Mesenchymal stem cell (in vitro differentiated cells and primary cell): Measurements from ENCODE around the gene TRPC4AP.

Source experiments
- DNase-seq: peaks from one replicate; pipeline ENCODE4 v3.0.0-alpha.2; 2013
- H2AFZ ChIP-seq: one replicate; pipeline ENCODE4 v1.6.1; 2013; ENCODE audit warnings: low read depth, mild to moderate bottlenecking, control low read depth, inconsistent platforms, low read length, moderate library complexity
- H2AK5ac ChIP-seq: 2 replicates; pipeline ENCODE4 v1.6.1; 2013; ENCODE audit warnings: low read length, moderate library complexity, mild to moderate bottlenecking, inconsistent platforms; ENCODE audit not compliant: severe bottlenecking
- H2BK120ac ChIP-seq: one replicate; pipeline ENCODE4 v1.6.1; 2013; ENCODE audit warnings: low read depth, mild to moderate bottlenecking, inconsistent platforms, low read length, moderate library complexity
- H2BK12ac ChIP-seq, 2 experiments: one replicate each; pipeline ENCODE4 v1.6.1; 2013; ENCODE audit warnings: inconsistent platforms in 2 of 2, low read length in 2 of 2, mild to moderate bottlenecking in 2 of 2, moderate library complexity in 2 of 2, control low read depth in 1 of 2
- H2BK15ac ChIP-seq: one replicate; pipeline ENCODE4 v1.6.1; 2013; ENCODE audit warnings: mild to moderate bottlenecking, low read depth, inconsistent platforms; ENCODE audit not compliant: poor library complexity, severe bottlenecking
- H2BK5ac ChIP-seq: 2 replicates; pipeline ENCODE4 v1.6.1; 2013; ENCODE audit warnings: low read depth, mild to moderate bottlenecking, low read length, control low read depth, inconsistent platforms; ENCODE audit not compliant: poor library complexity, severe bottlenecking
- H3K14ac ChIP-seq, 2 experiments: one replicate each; pipeline ENCODE4 v1.6.1; 2013; ENCODE audit warnings: inconsistent platforms in 2 of 2, low read length in 2 of 2, control low read depth in 1 of 2, mild to moderate bottlenecking in 1 of 2, moderate library complexity in 1 of 2
- H3K18ac ChIP-seq, 2 experiments: one replicate each; pipeline ENCODE4 v1.6.1; 2013; ENCODE audit warnings: inconsistent platforms in 2 of 2, low read length in 2 of 2, control low read depth in 1 of 2, low read depth in 1 of 2, mild to moderate bottlenecking in 1 of 2
- H3K23ac ChIP-seq, 2 experiments: one replicate each; pipeline ENCODE4 v1.6.1; 2013; ENCODE audit warnings: inconsistent platforms in 2 of 2, low read length in 2 of 2, mild to moderate bottlenecking in 2 of 2, moderate library complexity in 2 of 2, control low read depth in 1 of 2
- H3K27ac ChIP-seq: 2 replicates; pipeline ENCODE4 v1.5.1; 2013; ENCODE audit warnings: mild to moderate bottlenecking, moderate library complexity, low read length, control low read depth, inconsistent platforms; ENCODE audit not compliant: poor library complexity, severe bottlenecking
- H3K27me3 ChIP-seq, 2 experiments: 2 replicates each; pipeline versions ENCODE4 v1.6.1 to v1.7.0; 2013; ENCODE audit warnings: low read length in 2 of 2, mild to moderate bottlenecking in 2 of 2, moderate library complexity in 2 of 2, control low read depth in 1 of 2, inconsistent platforms in 1 of 2; ENCODE audit not compliant: control insufficient read depth in 1 of 2, insufficient read depth in 1 of 2
- H3K36me3 ChIP-seq, 2 experiments: 2 replicates each; pipeline versions ENCODE4 v1.6.1 to v1.7.0; 2013; ENCODE audit warnings: low read length in 2 of 2, control low read depth in 1 of 2, inconsistent platforms in 1 of 2, low read depth in 1 of 2, mild to moderate bottlenecking in 1 of 2; ENCODE audit not compliant: insufficient read depth in 2 of 2, control insufficient read depth in 1 of 2
- H3K4ac ChIP-seq, 2 experiments: one replicate each; pipeline ENCODE4 v1.6.1; 2013; ENCODE audit warnings: inconsistent platforms in 2 of 2, low read length in 2 of 2, mild to moderate bottlenecking in 2 of 2, moderate library complexity in 2 of 2, control low read depth in 1 of 2, low read depth in 1 of 2
- H3K4me1 ChIP-seq: 2 replicates; pipeline ENCODE4 v1.6.1; 2013; ENCODE audit warnings: low read depth, low read length, control low read depth; ENCODE audit not compliant: control insufficient read depth, insufficient read depth
- H3K4me2 ChIP-seq: 2 replicates; pipeline ENCODE4 v1.6.1; 2013; ENCODE audit warnings: low read length, mild to moderate bottlenecking, inconsistent platforms; ENCODE audit not compliant: poor library complexity, severe bottlenecking
- H3K4me3 ChIP-seq, 2 experiments: 2 replicates each; pipeline versions ENCODE4 v1.5.1 to v1.7.0; 2013; ENCODE audit warnings: low read length in 2 of 2, mild to moderate bottlenecking in 2 of 2, control low read depth in 1 of 2, low read depth in 1 of 2; ENCODE audit not compliant: insufficient read depth in 1 of 2
- H3K79me1 ChIP-seq: replicated peaks from 2 replicates; pipeline ENCODE4 v1.6.1; 2013; ENCODE audit warnings: mild to moderate bottlenecking, control low read depth, low read length, inconsistent platforms; ENCODE audit not compliant: poor library complexity, severe bottlenecking
- H3K9ac ChIP-seq: 2 replicates; pipeline ENCODE4 v1.7.0; 2013; ENCODE audit warnings: mild to moderate bottlenecking, low read length, moderate library complexity
- H3K9me3 ChIP-seq: 2 replicates; pipeline ENCODE4 v1.7.0; 2013; ENCODE audit warnings: mild to moderate bottlenecking, low read length; ENCODE audit not compliant: control insufficient read depth
- H4K8ac ChIP-seq: one replicate; pipeline ENCODE4 v1.6.1; 2013; ENCODE audit warnings: inconsistent platforms, mild to moderate bottlenecking, low read length, moderate library complexity
- H4K91ac ChIP-seq: one replicate; pipeline ENCODE4 v1.6.1; 2013; ENCODE audit warnings: mild to moderate bottlenecking, low read length, inconsistent platforms
- WGBS: methylation state at CpG from one replicate; pipeline ENCODE4 v1.1.7; 2013; ENCODE audit warnings: mixed read lengths; 5-methylcytosine and 5-hydroxymethylcytosine counted together

Gene TRPC4AP

GRCh38 chr20:34986311-34987287 lies 106.0 kb downstream of the TRPC4AP start:
- Histone ChIP-seq H2BK5ac (no peak overlapping the region), H3K4me2 (no peak overlapping the region), H3K4me1 (peaks cover 6% of the 10 kb centered on the region), H2AK5ac (no peak overlapping the region), H3K27me3 (peaks cover 31 to 56% of the 10 kb centered on the region in 2 experiments), H3K14ac (no peak overlapping the region), H3K9me3 (no peaks in the 10 kb centered on the region), H3K9ac (no peak overlapping the region), H4K8ac (no peak overlapping the region), H3K79me1 (no peaks in the 10 kb centered on the region), H3K4ac (no peak overlapping the region), H3K36me3 (peaks cover 3 to 4% of the 10 kb centered on the region in 2 experiments), H2BK12ac (no peak overlapping the region), H3K4me3 (no peak overlapping the region), H2BK120ac (no peak overlapping the region), H2AFZ (no peak overlapping the region), H4K91ac (no peak overlapping the region), H3K18ac (no peak overlapping the region), H3K23ac (no peak overlapping the region), H2BK15ac (no peak overlapping the region), H3K27ac (no peak overlapping the region)
- 86% methylated on average over 23 of the region's 24 CpGs for WGBS
- DNase-seq = no peak

GRCh38 chr20:34985461-34986310 lies 106.9 kb downstream of the TRPC4AP start:
- Histone ChIP-seq H4K8ac (no peak overlapping the region), H3K36me3 (peaks cover 0 to 3% of the 10 kb centered on the region in 2 experiments), H3K18ac (no peak overlapping the region), H3K9me3 (no peaks in the 10 kb centered on the region), H2AK5ac (no peak overlapping the region), H2BK5ac (no peak overlapping the region), H3K4me3 (no peak overlapping the region), H4K91ac (peak overlapping the region; percentile 27), H3K4me1 (peaks cover 11% of the 10 kb centered on the region), H2BK120ac (no peak overlapping the region), H2AFZ (no peak overlapping the region), H3K23ac (no peak overlapping the region), H3K9ac (no peak overlapping the region), H3K79me1 (no peaks in the 10 kb centered on the region), H3K4me2 (no peak overlapping the region), H2BK15ac (no peak overlapping the region), H2BK12ac (no peak overlapping the region), H3K14ac (peak overlapping the region in 1 of 2 experiments; percentile 36), H3K27me3 (peaks cover 31 to 56% of the 10 kb centered on the region in 2 experiments), H3K27ac (no peak overlapping the region), H3K4ac (no peak overlapping the region)
- DNase-seq = no peak
- 88% methylated on average over 25 of the region's 25 CpGs for WGBS

- Histone ChIP-seq H4K8ac (no peak overlapping the region), H3K9ac (no peak overlapping the region), H3K9me3 (no peaks in the 10 kb centered on the region), H3K36me3 (no peaks in the 10 kb centered on the region), H3K4me3 (no peak overlapping the region), H3K18ac (no peak overlapping the region), H3K4me2 (no peak overlapping the region), H4K91ac (no peak overlapping the region), H3K14ac (no peak overlapping the region), H2BK15ac (no peak overlapping the region), H3K4me1 (peaks cover 13% of the 10 kb centered on the region), H2AFZ (no peak overlapping the region), H3K23ac (no peak overlapping the region), H2BK12ac (no peak overlapping the region), H2BK120ac (no peak overlapping the region), H3K27ac (no peak overlapping the region), H3K4ac (no peak overlapping the region), H2BK5ac (no peak overlapping the region), H3K79me1 (no peaks in the 10 kb centered on the region), H3K27me3 (peaks cover 31 to 56% of the 10 kb centered on the region in 2 experiments), H2AK5ac (no peak overlapping the region)
- 82% methylated on average over 16 of the region's 18 CpGs for WGBS
- DNase-seq = no peak
Measured at GRCh38 chr20:34984756-34985261, 107.8 kb downstream of the TRPC4AP start.
